Nucleus accumbens (tissue), 56 donors: Measurements from ENCODE around the gene MAT1A.
A peak's percentile ranks its signal among the peaks of the same experiment; 100 is the strongest.
"Not testable (repeated sequence)": the region's sequence is repeated elsewhere in the genome, so short reads cannot be mapped to it uniquely, and the experiment has no call there.

Experiments
- DNase-seq, 56 donors: peaks; one replicate each; lab custom pipeline; 2025; lab: John Stamatoyannopoulos, UW

Gene MAT1A

DNA sequence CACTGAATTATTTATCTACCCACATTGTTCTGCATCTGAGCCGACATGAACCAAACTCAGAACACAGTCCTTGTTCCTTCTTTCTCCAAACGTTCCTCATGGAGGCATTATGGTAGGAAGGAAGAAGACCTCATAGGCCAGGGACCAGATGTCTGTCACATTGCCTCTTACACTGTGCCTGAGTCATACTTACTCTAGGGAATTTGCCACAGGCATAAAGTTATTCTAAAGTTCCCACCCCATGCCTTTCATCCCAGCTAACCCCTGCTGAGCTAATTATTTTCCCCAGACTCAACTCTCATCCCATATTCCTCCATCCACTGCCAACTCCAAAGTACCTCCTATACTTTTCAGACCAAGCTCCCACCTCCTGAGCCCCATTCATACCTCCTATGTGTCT is 21.2 kb downstream of the MAT1A start:
- no peak for DNase-seq

DNA sequence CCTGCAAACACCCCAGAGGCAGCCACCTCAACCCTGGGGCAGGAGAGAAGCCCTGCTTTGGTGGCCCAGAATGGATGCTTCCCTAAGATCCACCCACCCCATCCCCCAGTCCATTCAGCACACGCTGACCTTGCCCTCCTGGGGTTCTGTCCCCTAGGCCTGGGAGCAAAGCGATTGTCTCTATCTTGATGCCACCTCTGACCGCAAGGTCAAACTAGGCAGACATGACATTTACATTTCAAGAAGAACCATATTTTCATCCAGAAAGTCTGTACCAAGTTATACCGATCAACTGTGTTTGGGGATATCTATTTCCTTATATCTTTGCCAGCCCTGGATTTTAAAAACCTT is 23.0 kb downstream of the MAT1A start:
- DNase-seq, result no peak

DNA sequence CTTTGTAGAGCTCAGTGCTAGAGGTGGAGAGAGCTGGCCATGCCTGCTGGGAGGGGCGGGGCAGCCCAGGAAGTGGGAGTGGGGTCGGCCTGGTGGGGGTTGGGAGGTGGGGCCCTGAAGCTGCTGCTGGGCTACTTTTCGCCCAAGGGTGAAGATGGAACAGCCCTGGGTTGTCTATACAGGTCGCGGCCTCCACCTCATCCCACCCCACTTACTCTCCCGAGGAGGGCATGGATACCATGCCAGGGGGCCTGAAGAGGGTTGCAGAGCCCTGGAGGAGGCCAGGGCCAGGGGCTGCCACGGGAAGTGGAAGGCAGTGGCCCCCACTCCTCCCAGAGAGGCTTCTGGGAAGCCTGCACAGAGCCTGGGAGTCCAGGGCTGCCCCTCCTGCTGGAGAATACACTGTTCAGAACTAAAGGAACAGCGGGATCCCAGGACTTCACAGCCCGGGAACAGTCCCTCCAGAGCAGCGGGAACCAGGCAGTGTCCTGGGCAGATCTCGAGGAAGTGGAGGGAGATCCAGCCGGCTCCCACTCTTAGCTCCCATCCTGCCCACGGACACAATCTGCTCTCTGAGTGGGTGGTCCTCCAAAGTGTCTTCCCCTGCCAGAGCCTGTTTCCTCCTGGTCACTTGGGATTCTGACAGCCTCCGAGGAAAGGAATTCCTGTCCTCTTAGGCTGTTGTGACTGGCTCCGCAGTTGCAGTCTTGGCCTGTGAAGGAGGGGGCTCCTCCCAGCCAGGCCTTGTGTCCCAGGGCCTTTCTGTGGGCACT is 23.5 kb downstream of the MAT1A start:
- DNase-seq, result no peak

DNA sequence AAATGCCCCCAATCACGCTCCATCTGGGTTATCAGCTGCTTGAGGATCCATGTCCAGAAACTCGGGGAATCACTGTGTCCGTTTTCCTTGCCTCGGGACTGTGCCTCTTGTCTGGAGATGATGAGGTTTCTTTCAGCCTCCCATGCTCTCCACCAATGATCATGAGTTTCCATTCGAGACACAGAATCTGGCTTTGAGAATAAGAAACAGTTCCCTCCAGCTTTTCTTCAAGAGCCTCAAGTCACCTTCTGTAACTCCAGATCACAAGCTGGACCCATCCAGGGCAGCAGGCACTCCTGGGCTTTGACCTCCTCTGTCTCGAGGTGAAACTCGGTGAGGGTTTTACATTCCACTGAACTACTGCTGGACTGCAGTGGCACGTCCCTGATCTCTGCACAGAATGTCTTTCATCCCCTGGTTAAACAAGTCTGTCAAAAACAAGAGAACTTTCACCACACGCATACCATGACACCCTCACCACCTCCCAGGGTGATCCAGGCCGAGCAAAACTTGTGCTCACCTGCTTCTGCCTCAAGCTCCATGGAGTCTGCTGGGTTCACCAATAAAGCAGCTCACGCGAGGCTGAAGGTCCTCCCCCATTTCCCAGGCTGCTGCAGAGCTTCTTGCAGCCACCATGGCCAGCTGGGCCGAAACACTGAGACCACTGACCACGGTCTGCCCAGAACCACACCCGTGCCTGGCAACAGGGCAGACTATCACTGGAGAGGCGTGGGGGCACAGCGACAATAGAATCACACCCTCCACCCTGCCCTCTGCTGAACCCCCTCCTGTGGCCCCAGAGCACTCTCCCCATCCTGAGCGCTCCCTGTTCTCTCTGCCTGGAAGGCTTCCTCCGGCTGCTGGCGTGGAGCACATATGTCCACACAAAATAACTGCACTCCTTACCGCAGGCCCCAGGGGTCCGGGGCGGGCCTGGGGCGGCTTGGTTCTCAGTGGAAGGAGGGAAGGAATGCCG is 25.1 kb downstream of the MAT1A start:
- DNase-seq, result no peak

DNA sequence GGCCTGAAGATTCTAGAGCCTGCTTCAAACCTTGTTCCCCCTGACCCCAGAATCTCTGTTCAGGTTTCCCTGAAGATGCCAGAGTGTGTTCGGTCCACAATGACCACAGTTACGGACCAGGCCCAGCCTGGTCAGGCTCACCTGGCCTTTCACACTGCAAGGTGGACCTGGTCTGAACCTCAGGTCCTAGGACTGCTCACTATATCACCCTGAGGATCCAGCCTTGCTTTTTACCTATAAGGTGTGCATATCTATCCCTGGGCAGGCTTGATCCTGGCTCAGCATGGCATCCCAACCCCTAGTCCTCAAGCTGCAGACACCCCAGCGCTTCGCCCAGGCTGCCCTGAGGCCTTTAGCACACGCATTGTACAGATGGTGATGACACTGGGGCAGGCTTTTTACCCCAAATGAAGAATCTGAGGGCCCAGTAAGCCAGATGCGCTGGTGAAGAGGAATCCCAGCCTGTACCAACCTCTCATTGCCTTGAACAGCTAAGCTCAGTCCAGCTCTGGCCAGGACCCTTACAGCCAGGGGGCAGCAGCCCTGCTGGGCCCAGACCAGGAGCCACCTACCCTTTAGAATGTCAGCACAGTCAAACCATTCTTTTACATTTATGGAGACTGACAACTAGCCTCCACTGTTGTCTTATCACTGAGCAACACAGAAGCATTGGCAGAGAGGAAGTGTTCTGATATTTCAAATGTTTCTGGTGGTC is 28.0 kb downstream of the MAT1A start:
- no peak for DNase-seq

DNA sequence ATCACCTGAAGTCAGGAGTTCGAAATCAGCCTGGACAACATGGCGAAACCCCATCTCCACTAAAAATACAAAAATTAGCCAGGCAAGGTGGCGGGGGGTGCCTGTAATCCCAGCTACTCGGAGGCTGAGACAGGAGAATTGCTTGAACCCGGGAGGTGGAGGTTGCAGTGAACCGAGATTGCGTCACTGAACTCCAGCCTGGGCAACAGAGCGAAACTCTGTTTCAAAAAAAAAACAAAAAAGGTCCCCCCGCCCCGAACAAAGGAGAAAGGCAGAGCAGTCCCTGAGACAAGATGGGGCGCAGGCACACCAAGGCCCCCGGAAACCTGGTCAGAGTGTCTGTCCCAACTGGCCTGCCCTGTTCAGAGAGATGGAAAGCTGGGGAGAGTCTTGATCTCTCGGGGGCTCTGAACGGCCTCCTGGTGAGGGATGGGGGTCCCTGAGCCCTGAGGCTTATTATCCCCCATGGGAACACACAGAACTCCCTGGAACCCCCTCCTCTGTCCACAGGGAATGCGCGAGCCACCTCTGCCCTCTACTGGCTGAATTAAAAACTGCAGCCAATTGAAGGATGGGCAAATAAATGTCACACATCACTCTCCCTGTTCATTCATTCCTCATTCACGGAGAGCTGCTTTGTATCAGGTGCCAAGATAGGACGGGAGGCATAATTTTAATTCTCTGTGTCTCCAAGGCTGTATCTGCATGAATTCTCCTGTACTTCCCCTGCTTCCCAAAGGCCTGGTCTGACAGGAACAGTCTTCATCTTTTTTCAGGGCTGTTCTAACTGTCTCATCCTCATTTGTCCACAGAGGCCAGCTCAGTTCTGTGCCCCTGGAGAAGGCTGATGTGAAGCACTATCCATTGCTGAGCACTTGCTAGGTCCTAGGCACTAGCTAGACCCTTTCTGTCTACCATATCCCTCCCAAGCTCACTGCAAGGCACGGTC is 28.9 kb downstream of the MAT1A start:
- DNase-seq, result peak in 5 of 56 donors; percentile 4 to 19 (median 13)

DNA sequence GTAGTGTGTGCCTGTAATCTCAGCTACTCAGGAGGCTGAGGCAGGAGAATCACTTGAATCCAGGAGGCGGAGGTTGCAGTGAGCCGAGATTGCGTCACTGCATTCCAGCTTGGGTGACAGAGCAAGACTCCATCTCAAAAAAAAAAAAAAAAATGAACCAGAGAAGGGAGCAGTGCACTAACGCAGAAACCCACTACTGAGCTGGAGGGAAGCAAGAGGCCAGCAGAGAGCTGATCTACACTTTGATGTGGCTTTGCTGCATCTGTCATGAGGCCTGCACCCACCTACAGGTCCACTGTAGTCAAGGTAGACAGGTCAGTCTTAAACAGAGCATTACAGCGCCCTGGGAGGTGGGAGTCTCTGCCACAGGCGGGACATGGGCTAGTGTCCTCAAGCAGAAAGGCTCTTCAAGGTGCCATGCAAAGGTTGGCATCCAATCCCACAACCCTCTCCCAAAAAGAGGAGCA is 30.0 kb downstream of the MAT1A start:
- no peak for DNase-seq

DNA sequence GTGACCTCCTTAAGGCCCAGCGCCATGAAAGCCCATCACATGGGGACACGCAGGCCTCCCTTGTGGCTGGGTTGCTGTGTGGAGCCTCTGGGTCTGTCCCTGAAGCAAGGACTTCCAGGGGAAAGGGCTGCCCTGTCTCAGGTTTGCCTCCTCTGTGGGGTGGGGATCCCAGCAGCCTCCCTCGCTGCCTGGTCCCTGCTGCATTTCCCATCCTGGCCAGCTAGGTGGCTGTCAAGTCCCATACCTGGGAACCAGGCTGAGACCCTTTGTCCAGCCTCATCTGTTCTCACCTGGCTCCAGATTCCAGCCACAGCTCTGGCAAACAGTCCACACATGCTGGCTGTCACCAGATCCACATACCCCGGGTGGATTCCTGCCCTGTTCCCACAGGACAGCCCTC is 32.7 kb downstream of the MAT1A start:
- DNase-seq, result not testable (repeated sequence)

DNA sequence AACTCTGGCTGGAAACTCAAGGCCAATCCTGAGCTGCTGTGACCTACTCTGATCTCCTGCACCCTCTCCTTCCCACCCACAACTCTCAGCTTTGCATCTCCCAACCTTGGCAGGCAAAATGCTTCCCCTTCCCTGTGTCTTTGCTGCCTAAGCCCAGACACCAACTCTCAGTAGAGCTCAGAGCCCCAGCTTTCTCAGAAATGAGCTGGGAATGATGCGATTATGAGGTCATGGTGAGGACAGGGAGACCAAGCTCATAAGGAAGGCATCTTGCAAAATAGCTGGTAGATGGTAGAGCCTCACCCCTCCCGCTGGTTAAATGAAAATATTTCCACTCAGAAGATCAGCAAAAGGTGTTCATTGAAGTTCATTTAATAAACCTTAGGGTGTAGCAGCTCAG is 34.7 kb downstream of the MAT1A start:
- DNase-seq, result not testable (repeated sequence)

DNA sequence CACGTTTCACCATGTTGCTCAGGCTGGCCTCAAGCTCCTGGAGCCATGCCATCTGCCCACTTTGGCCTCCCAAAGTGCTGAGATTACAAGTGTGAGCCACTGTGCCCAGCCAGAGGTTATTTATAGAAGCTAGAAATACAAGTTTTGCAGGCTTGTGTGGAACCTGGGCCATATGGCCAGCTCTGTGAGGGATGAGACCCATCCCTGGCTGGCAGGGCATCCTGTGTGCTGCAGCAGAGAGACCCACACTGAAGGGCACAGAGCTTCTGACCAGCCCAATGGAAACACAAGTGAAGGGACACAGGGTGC is 35.5 kb downstream of the MAT1A start:
- DNase-seq, result not testable (repeated sequence)

DNA sequence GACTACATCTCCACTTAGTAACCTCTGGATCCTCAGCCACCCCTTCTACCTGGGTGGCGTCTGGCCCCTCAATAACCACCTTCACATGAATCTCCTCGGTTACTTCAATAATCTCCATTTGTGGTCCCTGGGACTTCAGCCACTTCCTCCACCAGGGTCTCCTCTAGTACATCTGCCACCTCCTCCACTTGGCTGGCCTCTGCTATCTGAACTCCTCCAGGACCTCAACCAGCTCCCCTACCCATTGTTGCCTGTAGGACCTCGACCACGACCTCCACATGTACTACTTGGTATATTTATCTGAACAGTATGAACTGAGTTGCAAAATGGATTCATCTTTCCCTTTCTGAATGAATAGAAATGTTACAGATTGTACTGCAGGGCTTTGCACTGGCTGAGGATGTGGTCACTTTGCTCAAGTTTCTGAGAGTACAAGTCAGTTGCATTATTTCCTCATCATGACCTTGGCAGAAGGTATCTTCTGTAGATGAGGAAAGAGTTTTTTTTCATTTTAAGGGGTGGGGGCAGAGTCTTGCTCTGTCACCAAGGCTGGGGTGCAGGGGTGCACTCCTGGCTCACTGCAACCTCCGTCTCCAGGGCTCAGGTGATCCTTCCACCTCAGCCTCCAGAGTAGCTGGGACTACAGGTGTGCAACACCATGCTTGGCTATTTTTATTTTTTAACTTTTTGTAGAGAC is 36.0 kb downstream of the MAT1A start:
- no peak for DNase-seq

DNA sequence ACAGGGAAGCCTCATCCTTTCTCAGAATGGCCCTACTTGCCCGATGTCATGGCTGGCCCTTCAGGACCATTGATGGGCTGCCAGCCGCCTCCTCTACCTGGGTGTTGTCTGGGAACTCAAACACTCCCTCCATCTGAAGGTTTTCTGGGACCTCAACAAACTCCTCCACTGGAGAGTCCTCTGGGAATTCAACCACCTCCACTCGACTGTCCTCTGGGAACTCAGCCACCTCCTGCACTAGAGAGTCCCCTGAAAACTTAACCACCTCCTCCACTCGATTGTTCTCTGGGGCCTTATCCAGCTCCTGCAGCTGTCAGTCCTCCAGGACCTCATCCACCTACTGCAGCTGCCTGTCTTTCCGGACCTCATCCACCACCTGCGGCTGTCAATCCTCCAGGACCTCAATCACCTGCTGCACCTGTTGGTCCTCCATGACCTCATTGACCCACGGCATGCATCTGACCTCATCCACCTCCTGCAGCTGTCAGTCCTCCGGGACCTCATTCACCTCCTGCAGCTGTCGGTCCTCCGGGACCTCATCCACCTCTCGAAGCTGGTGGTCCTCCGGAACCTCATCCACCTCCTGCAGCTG is 37.1 kb downstream of the MAT1A start:
- DNase-seq, result no peak

DNA sequence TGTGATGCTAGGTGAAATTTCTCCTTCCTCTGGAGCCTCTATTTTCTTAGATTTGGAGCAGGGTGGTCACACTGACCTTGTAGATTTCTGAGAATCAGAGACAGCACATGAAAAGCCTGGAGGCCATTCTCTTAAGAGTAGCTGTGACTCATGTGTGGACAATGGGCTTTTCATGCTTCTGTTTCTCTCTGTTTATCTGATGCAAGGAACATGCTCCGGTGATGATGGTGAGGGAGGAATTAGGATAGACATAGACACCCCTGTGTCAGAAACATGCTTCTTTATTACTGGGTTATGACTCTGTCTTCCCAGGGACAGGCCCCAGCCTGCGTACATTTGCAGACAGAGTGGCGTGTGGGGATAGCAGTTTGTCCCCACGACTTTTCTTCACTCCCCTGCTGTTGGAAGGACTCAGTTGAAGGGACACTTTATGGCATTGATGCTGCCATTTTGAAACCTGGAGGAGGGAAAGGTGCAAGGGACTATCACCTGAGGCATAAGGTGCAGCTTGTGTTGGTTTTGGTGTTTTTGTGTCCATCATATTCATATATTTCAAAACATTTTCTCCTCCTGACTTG is 37.7 kb downstream of the MAT1A start:
- not testable (repeated sequence) for DNase-seq

DNA sequence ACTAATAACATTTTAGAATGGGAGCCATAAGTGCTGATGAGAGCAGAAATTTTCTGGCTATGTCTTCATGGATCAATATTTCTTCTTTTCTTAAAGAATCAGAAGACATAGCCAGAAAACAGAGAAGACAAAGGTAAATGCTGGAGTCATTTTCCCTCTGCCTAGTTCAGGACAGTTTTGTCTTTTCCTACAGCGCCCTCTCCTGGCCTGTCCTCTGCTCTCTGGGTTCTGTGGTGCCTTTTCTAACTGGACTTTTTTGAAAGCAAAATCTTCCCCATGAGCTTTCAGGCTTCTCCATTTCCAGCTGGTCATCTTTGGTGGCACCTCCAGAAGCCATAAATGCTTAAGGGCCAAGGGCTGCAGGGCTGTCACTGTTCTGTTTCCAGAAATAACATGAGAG is 39.1 kb downstream of the MAT1A start:
- not testable (repeated sequence) for DNase-seq

DNA sequence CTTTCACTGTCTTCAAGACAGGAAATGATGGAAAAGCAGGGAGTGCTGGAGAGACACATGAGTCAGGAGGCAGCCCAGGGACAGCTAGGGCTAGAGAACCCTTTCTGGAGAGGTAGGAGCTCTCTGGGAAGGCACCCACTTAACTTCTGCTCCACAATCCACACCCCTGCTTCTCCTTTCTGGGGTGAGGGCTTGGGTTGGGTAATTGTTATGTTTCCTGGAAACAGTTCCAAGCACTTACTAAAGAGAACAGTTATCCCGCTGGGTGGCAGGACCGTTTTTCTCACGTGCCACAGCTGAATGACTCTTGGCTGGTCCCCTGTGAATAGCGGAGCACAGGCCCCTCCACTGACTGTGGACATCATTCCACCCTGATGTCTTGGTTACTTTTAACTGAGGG is 39.6 kb downstream of the MAT1A start:
- not testable (repeated sequence) for DNase-seq

DNA sequence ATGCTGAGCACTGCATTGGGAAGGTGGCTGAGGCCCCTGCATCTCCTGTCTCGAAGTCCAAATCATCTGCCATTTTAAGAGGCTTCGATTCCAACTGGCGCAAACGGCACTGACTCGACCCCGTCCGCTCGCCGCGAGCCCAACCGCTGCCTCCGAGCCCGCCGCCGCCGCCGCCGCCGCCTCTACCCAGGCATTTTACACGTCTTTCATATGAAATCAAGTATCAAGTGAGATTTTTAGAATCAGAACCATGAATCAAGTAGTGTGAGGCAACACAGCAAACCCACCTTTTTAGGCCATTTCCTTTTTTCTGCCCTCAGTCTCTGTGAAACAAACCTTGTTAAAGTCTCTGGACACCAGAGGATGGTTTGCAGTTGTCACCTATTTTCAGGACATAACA is 41.8 kb downstream of the MAT1A start:
- DNase-seq, result not testable (repeated sequence)

DNA sequence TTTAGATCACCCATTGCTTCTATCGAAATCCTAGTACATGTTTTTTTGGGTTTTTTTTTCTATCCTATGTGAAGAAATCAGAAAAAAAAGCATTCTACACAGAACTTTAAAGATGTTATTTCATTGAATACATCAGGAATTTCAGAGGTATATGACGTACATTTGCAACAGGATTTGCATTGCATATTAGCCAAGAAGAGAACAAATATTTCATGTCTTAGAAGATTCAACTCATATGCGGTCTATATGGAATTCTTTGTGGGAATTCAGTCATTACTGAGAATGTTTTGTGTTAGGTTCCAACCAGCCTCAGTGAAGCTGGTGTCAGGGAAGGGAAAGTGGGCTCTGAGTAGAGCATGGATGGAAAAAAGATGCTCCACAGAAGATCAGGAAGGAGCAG is 45.1 kb downstream of the MAT1A start:
- DNase-seq, result not testable (repeated sequence)

DNA sequence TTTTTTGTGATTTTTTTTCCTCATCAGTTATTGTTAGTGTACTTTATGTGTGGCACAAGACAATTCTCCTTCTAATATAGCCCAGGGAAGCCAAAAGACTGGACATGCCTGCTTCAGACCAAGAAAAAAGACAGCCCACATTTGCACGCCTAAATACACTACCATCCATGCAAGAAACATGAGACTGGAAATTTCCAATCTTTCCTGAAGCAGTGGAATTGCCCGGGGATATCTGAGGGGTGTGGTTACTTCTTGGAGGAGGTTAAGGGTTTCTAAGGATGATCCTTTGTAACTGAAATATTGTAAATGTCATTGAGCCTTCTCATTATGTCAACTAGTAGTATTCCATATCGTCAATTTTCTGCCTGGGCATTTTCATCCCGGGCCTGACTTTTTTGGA is 47.1 kb downstream of the MAT1A start:
- DNase-seq, result not testable (repeated sequence)
